SK-N-SH treated with all-trans-retinoic acid at 6 μM for 48 hours (cell line): ENCODE measurements around the gene EGFL7.

Source experiments
- ATAC-seq: fragments of 200-7000 bp; cut with Tn5 transposase; 3 replicates; pipeline ENCODE4 v1.9.1; 2020; ENCODE audit warnings: mild to moderate bottlenecking, moderate library complexity
- ARNTL ChIP-seq: fragments of 450-650 bp; formaldehyde crosslinking; IDR thresholded peaks from 2 replicates; pipeline ENCODE4 v1.5.0; 2020; ENCODE audit warnings: low read depth, mild to moderate bottlenecking, moderate library complexity, borderline replicate concordance
- CSDC2 ChIP-seq: fragments of 250-450 bp; sonication (Bioruptor Pico); IDR thresholded peaks from 2 replicates; pipeline ENCODE4 v1.5.0; 2020; ENCODE audit warnings: mild to moderate bottlenecking, moderate library complexity
- ESRRG ChIP-seq: fragments of 250-450 bp; sonication (Bioruptor Pico); IDR thresholded peaks from 2 replicates; pipeline ENCODE4 v1.6.1; 2021; ENCODE audit warnings: mild to moderate bottlenecking
- GLIS3 ChIP-seq: fragments of 250-450 bp; sonication (Bioruptor Pico); IDR thresholded peaks from 2 replicates; pipeline ENCODE4 v1.5.0; 2020; ENCODE audit warnings: mild to moderate bottlenecking, moderate library complexity
- ISL1 ChIP-seq: fragments of 250-450 bp; sonication (Bioruptor Pico); IDR thresholded peaks from 2 replicates; pipeline ENCODE4 v2.1.2; 2022; ENCODE audit warnings: mild to moderate bottlenecking, moderate library complexity
- OSR1 ChIP-seq: fragments of 250-450 bp; sonication (Bioruptor Pico); IDR thresholded peaks from 2 replicates; pipeline ENCODE4 v1.8.0; 2022; ENCODE audit warnings: moderate library complexity, mild to moderate bottlenecking, inconsistent platforms
- POU6F1 ChIP-seq: fragments of 250-450 bp; sonication (Bioruptor Pico); IDR thresholded peaks from 2 replicates; pipeline ENCODE4 v1.8.0; 2021; ENCODE audit warnings: low read depth, mild to moderate bottlenecking, moderate library complexity, borderline replicate concordance
- PPARA ChIP-seq: fragments of 250-450 bp; sonication (Bioruptor Pico); IDR thresholded peaks from 2 replicates; pipeline ENCODE4 v1.5.0; 2020; ENCODE audit warnings: mild to moderate bottlenecking, borderline replicate concordance
- RARB ChIP-seq: fragments of 250-450 bp; sonication (Bioruptor Pico); IDR thresholded peaks from 2 replicates; pipeline ENCODE4 v1.8.0; 2021; ENCODE audit warnings: mild to moderate bottlenecking, moderate library complexity
- SNAI2 ChIP-seq: fragments of 250-450 bp; sonication (Bioruptor Pico); IDR thresholded peaks from 2 replicates; pipeline ENCODE4 v1.5.0; 2020; ENCODE audit warnings: mild to moderate bottlenecking, moderate library complexity
- TCF4 ChIP-seq: fragments of 250-450 bp; sonication (Bioruptor Pico); IDR thresholded peaks from 2 replicates; pipeline ENCODE4 v1.8.0; 2021; ENCODE audit warnings: mild to moderate bottlenecking, moderate library complexity, borderline replicate concordance
- TSHZ2 ChIP-seq: fragments of 250-450 bp; sonication (Bioruptor Pico); IDR thresholded peaks from 2 replicates; pipeline ENCODE4 v1.5.0; 2020; ENCODE audit warnings: mild to moderate bottlenecking, moderate library complexity
- ZC3H10 ChIP-seq: fragments of 250-450 bp; sonication (Bioruptor Pico); IDR thresholded peaks from 2 replicates; pipeline ENCODE4 v1.5.1; 2021; ENCODE audit warnings: mild to moderate bottlenecking, moderate library complexity
- ZFP3 ChIP-seq: fragments of 250-450 bp; sonication (Bioruptor Pico); IDR thresholded peaks from 2 replicates; pipeline ENCODE4 v1.5.0; 2020; ENCODE audit warnings: mild to moderate bottlenecking, moderate library complexity
- ZFP30 ChIP-seq: fragments of 450-650 bp; formaldehyde crosslinking; IDR thresholded peaks from 2 replicates; pipeline ENCODE4 v1.5.0; 2022; ENCODE audit warnings: mild to moderate bottlenecking, moderate library complexity
- ZNF565 ChIP-seq: fragments of 450-650 bp; formaldehyde crosslinking; conservative IDR thresholded peaks from 2 replicates; pipeline ENCODE4 v1.5.0; 2020; ENCODE audit warnings: low read depth, mild to moderate bottlenecking, moderate library complexity
- ZNF70 ChIP-seq: fragments of 450-650 bp; formaldehyde crosslinking; IDR thresholded peaks from 2 replicates; pipeline ENCODE4 v1.5.0; 2020; ENCODE audit warnings: mild to moderate bottlenecking, moderate library complexity
- ZNF8 ChIP-seq: fragments of 450-650 bp; formaldehyde crosslinking; IDR thresholded peaks from 2 replicates; pipeline ENCODE4 v1.5.0; 2020; ENCODE audit warnings: mild to moderate bottlenecking, moderate library complexity
- TF ChIP-seq, protein P1 (sequence below): fragments of 250-450 bp; sonication (Bioruptor Pico); IDR thresholded peaks from 2 replicates; pipeline ENCODE4 v1.5.1; 2020; ENCODE audit warnings: low read depth, mild to moderate bottlenecking, moderate library complexity
- TF ChIP-seq, protein P2 (sequence below): fragments of 250-450 bp; sonication (Bioruptor Pico); IDR thresholded peaks from 2 replicates; pipeline ENCODE4 v1.8.0; 2020; ENCODE audit warnings: mild to moderate bottlenecking, moderate library complexity, borderline replicate concordance

EGFL7 gene

DNA sequence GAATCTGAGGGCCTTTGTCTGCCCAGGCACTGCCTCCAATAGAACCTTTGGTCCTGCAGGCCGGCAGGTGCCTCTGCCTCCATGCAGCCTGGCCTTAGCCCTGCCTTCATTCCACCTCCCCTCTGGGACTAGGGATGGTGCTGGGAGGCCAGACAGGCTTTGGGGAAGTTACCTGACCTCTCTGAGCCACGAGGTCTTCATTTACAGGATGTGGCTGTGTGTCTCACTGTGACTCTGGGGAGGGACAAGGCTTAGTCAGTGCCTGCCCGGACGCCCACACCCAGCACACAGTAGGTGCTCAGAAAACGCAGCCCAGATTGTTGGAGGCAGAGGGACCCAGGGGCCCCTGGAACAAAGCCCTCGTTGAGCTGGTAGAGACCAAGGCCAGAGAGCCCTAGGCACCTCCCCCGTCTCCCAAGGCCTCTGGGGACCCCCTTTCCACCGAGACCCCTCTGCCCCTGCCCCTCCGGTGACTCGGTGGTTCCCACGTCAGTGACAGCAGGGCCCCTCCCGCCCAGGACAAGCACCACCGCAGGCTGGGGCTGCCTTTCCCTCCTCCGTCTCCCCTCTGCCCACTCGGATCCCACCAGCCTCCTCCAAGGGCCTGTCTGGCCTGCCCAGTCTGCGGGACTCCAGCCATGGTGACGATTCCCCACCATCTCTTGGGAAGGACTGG lies 46.9 kb upstream of the EGFL7 start:
- no peak for TF ChIP-seq TSHZ2 (CRISPR knock-in tag)
- TF ChIP-seq PPARA, result no peak
- no peak for TF ChIP-seq GLIS3 (CRISPR knock-in tag)
- TF ChIP-seq POU6F1 (CRISPR knock-in tag), result no peak
- TF ChIP-seq, protein P1, sequence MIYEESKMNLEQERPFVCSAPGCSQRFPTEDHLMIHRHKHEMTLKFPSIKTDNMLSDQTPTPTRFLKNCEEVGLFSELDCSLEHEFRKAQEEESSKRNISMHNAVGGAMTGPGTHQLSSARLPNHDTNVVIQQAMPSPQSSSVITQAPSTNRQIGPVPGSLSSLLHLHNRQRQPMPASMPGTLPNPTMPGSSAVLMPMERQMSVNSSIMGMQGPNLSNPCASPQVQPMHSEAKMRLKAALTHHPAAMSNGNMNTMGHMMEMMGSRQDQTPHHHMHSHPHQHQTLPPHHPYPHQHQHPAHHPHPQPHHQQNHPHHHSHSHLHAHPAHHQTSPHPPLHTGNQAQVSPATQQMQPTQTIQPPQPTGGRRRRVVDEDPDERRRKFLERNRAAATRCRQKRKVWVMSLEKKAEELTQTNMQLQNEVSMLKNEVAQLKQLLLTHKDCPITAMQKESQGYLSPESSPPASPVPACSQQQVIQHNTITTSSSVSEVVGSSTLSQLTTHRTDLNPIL, result no peak
- no peak for TF ChIP-seq OSR1 (CRISPR knock-in tag)
- TF ChIP-seq ZC3H10 (CRISPR knock-in tag), result no peak
- no peak for TF ChIP-seq CSDC2 (CRISPR knock-in tag)
- TF ChIP-seq ZFP30, result no peak
- no peak for TF ChIP-seq ZNF8 (CRISPR knock-in tag)
- TF ChIP-seq ARNTL (CRISPR knock-in tag), result no peak
- no peak for TF ChIP-seq TCF4 (CRISPR knock-in tag)
- TF ChIP-seq SNAI2 (CRISPR knock-in tag), result no peak
- TF ChIP-seq, protein P2, sequence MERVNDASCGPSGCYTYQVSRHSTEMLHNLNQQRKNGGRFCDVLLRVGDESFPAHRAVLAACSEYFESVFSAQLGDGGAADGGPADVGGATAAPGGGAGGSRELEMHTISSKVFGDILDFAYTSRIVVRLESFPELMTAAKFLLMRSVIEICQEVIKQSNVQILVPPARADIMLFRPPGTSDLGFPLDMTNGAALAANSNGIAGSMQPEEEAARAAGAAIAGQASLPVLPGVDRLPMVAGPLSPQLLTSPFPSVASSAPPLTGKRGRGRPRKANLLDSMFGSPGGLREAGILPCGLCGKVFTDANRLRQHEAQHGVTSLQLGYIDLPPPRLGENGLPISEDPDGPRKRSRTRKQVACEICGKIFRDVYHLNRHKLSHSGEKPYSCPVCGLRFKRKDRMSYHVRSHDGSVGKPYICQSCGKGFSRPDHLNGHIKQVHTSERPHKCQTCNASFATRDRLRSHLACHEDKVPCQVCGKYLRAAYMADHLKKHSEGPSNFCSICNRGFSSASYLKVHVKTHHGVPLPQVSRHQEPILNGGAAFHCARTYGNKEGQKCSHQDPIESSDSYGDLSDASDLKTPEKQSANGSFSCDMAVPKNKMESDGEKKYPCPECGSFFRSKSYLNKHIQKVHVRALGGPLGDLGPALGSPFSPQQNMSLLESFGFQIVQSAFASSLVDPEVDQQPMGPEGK (CRISPR knock-in tag), result no peak
- no peak for ATAC-seq

- no peak for ATAC-seq
- no peak for TF ChIP-seq ZNF70
- no peak for TF ChIP-seq ISL1 (CRISPR knock-in tag)
- no peak for TF ChIP-seq GLIS3 (CRISPR knock-in tag)
- TF ChIP-seq ZNF8 (CRISPR knock-in tag), result no peak
- TF ChIP-seq SNAI2 (CRISPR knock-in tag), result no peak
- no peak for TF ChIP-seq ZC3H10 (CRISPR knock-in tag)
- no peak for TF ChIP-seq ESRRG (CRISPR knock-in tag)
- TF ChIP-seq TCF4 (CRISPR knock-in tag), result no peak
- TF ChIP-seq RARB (CRISPR knock-in tag), result no peak
- no peak for TF ChIP-seq ARNTL (CRISPR knock-in tag)
- no peak for TF ChIP-seq ZFP3 (CRISPR knock-in tag)
- no peak for TF ChIP-seq ZFP30
- TF ChIP-seq ZNF565 (CRISPR knock-in tag), result no peak
- TF ChIP-seq CSDC2 (CRISPR knock-in tag), result no peak
- no peak for TF ChIP-seq POU6F1 (CRISPR knock-in tag)
- TF ChIP-seq, protein P1, result no peak
- TF ChIP-seq, protein P2 (CRISPR knock-in tag), result no peak
- no peak for TF ChIP-seq PPARA
- TF ChIP-seq TSHZ2 (CRISPR knock-in tag), result no peak
These were observed 46.4 kb upstream of the EGFL7 start for GRCh38 chr9:136616307-136616635.
